GM10266 (cell line): Measurements from ENCODE around the gene RNF225.
A peak's percentile ranks its signal among the peaks of the same experiment; 100 is the strongest.

Experiments used
- DNase-seq: peaks from one replicate; pipeline ENCODE4 v3.0.0; 2012; ENCODE audit errors: extremely low spot score
- TF ChIP-seq, protein P1 (sequence below): IDR thresholded peaks from 2 replicates; pipeline ENCODE4 v1.5.1; 2012; ENCODE audit warnings: mild to moderate bottlenecking, low read depth; ENCODE audit not compliant: control insufficient read depth, insufficient read depth; ENCODE audit errors: missing control alignments

RNF225 gene

GRCh38 chr19:58409010-58409790, 13.7 kb downstream of the RNF225 start:
- peak; percentile 44 for DNase-seq
- TF ChIP-seq, protein P1, sequence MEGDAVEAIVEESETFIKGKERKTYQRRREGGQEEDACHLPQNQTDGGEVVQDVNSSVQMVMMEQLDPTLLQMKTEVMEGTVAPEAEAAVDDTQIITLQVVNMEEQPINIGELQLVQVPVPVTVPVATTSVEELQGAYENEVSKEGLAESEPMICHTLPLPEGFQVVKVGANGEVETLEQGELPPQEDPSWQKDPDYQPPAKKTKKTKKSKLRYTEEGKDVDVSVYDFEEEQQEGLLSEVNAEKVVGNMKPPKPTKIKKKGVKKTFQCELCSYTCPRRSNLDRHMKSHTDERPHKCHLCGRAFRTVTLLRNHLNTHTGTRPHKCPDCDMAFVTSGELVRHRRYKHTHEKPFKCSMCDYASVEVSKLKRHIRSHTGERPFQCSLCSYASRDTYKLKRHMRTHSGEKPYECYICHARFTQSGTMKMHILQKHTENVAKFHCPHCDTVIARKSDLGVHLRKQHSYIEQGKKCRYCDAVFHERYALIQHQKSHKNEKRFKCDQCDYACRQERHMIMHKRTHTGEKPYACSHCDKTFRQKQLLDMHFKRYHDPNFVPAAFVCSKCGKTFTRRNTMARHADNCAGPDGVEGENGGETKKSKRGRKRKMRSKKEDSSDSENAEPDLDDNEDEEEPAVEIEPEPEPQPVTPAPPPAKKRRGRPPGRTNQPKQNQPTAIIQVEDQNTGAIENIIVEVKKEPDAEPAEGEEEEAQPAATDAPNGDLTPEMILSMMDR = no peak

- TF ChIP-seq, protein P1 = no peak
- no peak for DNase-seq
Observed at GRCh38 chr19:58416604-58417003, 21.1 kb downstream of the RNF225 start.

- no peak for DNase-seq
- TF ChIP-seq, protein P1 = no peak
Observed at GRCh38 chr19:58417071-58417470, 21.6 kb downstream of the RNF225 start.

DNA sequence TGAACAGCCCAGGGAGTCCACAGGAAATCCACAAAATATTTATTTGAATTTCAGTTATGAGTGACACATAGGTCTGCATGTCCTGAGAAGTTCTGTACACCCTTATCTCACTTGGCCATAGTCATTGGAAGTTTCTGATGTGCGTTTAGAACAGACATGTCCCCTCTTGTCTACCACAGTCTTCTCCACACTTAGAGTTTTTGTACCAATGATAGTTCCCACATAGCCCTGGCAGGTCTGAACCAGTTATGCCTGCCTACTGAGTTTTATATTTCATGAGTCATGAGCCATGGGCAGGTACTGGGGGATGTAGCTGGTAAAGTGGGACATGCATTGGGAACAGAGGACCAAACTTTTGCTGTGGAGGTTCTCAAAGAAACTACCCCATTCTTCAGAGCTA, 33.2 kb downstream of the RNF225 start:
- TF ChIP-seq, protein P1 = no peak
- DNase-seq = no peak

DNA sequence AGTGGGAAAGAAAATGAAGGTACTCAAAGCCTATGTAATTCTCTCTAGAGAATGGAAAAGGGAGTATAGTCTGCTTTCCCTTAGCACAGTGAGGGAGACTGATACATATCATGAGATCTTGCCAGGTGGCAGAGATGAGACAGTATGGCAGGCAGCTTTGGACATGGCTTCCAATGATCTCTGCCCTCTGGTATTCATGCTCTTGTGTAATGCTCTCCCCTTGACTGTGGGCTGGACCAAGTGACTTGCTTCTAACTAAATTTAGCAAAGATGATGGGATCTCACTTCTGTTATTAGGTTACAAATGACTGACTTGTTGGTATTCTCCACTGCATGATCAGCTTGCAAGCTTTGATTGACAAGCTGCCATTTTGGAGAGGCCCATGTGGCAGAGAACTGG, 34.3 kb downstream of the RNF225 start:
- TF ChIP-seq, protein P1 = no peak
- DNase-seq = no peak

GRCh38 chr19:58434217-58434616, 38.8 kb downstream of the RNF225 start:
- no peak for DNase-seq

More at GRCh38 chr19:58434217-58434616, 38.8 kb downstream of the RNF225 start:
- TF ChIP-seq, protein P1 = no peak
